Head of caudate nucleus (tissue), 42 donors: ENCODE data around the gene PROCA1.

Experiments used
- DNase-seq, 42 donors: peaks; one replicate each; pipeline versions ENCODE4 v3.0.0 to v3.0.0-alpha.2; 2020 to 2021; ENCODE audit warnings: mixed read lengths in 7 of 42
- intact Hi-C: fragments of 100-400 bp; cut with DNase I; formaldehyde crosslinking; loops from one replicate; pipeline ENCODE4 v1.15.0; 2022

The PROCA1 gene

GRCh38 chr17:28717578-28718332, 6.1 kb upstream of the PROCA1 start, which contains the start of gene RAB34:
Gene RAB34, minus strand, starts transcription at chr17:28717868. Its CDS starts 602 bp downstream, at chr17:28717266.
- intact Hi-C loops = loop anchor here (10.0 kb wide), 1 partner anchor 73 kb away; the partner anchor contains the start of gene BLTP2
- peak in 27 of 42 donors; percentile 11 to 70 (median 42) for DNase-seq

DNA sequence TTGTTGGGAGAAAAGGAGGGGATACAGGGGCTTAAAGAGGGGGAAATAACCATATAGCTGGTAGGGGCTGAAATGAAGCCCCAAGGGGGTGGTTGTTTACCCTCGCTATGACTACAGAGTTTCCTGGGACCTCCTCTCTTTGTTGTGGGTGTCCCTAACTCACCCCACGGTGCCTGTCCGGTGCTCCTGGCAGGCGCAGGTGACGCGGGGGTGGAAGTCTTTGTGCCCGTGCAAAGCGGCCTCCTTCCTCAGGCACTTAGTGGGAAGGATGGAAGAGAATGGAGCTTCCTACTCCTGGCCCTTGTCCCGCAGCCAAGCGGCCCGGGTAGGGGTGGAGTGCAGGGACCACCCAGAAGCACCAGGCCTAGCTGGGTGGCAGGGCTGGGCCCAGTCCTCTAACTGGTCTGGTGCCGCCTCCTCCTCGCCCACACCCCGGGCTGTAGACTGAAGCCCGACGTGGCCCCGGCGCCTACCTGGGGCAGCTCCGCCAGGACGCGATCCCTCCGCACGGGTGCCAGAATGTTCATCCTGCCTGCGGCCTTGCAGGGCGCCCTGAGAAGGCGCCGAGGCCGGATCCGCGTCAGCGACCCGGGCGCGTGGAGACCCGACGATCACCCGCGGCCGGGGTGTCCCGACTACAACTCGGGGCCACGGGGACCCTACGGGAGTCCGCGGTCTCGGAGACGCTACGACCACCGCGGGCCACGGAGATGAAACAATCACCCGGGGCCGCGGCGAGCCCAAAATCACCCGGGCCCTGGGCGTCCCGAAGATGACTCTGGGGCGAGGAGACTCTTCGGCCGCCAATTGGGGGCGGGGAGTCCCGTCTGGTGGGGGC, 5.3 kb upstream of the PROCA1 start:
- DNase-seq = peak in 2 of 42 donors; percentile 10 to 18

GRCh38 chr17:28715217-28715616, 3.5 kb upstream of the PROCA1 start:
- DNase-seq = no peak
- intact Hi-C loops = loop anchor here (10.0 kb wide), 1 partner anchor 70 kb away; the partner anchor contains the start of gene BLTP2

More for the DNA sequence above, 5.3 kb upstream of the PROCA1 start:
- intact Hi-C loops = loop anchor here (10.0 kb wide), 1 partner anchor 72 kb away; the partner anchor contains the start of gene BLTP2

GRCh38 chr17:28714281-28714680, 2.6 kb upstream of the PROCA1 start:
- no peak for DNase-seq
- intact Hi-C loops = loop anchor here (10.0 kb wide), 1 partner anchor 69 kb away; the partner anchor contains the start of gene BLTP2

DNA sequence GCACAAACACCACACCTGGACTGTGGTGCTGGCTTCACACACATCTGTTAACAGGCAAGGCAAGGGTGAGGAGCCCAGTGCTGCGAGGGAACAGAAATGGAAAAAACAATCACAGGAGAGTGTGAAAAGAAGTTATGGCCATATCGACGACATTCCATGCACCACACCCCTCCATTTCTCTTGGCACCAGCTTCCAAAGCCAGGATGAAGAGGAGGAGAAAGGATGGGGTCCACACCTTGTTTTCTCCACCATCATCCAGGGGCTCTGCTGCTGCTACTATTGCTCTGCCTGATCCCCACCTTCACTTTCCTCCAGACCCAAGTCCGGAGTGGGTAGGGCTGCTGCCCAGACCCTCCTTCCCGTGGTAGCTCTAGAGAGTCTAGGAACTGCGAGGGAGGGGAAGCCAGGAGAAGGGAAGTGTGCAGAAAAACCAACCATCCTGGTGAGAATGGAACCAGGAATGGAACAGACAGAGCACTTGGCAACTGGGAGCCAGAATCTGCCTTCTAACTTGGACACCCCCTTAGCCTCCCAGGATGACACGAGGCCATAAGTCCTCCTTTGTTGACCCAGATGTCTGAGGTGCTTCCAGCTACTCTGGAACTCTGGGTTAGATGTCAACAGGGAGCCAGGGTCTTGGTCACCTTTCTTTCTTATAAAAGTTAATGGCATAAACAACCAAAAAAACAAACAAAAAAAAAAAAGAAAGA, 1.2 kb upstream of the PROCA1 start:
- no peak for DNase-seq
- intact Hi-C loops = loop anchor here (10.0 kb wide), 1 partner anchor 68 kb away; the partner anchor contains the start of gene BLTP2

GRCh38 chr17:28712032-28712704, 480 bp upstream of the PROCA1 start:
- intact Hi-C loops = loop anchor here (10.0 kb wide), 1 partner anchor 67 kb away; the partner anchor contains the start of gene BLTP2

DNA sequence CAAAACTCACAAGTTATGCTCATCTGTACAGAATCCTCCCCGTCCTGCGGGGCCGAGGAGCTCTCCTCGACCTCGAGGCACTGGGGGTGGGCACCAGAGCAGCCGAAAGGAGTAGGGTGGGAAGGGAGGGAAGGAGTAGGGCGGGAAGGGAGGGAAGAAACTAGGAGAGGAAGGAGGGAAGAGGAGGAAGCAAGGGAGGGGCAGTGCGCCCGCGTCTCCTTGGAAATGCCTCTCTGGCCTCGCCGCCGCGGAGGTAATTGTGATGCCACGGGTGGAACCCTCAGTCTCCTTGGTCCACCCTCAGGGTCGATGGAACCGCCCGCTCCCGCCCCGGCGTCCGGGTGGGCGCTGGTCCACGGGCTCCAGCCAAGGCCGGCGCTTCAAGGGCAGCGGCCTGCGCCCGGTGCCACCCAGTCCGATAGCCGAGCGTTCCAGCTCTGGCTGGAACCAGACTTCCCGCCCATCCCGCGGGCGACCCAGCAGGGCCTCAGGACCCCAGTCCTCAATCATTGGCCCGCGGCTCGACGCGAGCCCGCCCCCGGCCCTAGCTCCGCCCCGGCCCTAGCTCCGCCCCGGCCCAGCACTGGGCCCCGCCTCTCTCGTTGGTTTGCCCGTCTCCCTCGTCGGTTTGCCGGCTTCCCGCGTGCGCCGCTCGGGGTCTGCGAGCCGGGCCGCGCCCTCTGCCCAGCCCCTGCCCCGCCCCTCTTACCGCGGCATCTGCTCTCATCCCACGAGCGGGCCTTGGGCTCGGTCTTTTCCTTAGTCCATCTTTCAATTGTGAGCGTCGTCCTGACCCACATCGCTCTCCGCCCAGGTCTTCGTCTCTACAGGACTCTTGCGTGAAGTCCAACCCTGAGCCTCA, 596 bp downstream of the PROCA1 start:
- DNase-seq = peak; percentile 71 to 95 (median 89)

More at GRCh38 chr17:28712032-28712704, 480 bp upstream of the PROCA1 start:
- DNase-seq = peak in 6 of 42 donors; percentile 17 to 60 (median 29)

GRCh38 chr17:28707339-28707720, 4.4 kb downstream of the PROCA1 start:
- intact Hi-C loops = no loop called here
- DNase-seq = no peak

More for the DNA sequence above, 596 bp downstream of the PROCA1 start:
- intact Hi-C loops = loop anchor here (10.0 kb wide), 1 partner anchor 66 kb away; the partner anchor contains the start of gene BLTP2

DNA sequence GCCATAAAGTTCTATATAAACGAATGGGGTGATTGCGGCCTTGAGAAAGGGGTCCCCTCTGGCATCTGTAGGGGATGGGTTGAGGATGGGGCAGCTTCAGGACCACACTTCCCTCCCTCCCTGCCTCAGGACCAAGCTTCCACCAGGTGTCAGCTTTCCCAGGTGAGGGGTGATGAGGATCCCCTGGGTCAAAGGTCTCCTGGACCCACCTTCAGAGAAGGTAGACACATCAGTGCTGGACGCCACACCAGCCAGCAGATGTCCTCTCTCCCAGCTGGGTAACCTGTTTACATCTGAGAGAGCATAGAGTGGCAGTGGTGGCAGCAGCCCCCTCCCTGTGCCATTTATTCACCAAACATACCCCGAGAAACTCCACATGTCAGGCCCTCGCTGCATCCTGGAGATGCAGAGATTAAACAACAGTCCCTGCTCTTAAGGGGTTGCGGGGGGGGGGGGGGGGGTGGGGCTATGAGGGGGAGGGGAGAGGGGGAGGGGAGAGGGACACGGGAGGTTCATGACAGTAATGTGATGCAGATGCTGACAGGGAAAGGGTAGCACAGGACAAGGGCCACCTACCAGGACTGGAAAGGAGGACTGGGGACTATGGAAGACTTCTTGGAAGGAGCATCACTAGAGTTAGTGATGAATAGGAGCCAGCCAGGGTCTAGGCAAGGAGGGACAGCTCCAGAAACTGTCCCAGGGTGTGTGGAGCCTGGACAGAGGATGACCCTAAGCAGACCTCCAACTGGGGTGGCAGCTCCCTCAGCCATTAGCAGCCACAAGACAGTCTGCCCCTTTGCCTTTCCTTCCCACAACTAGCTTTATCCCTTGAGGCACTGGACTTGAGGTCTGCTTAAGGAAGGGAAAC, 5.0 kb downstream of the PROCA1 start:
- intact Hi-C loops = no loop called here
- no peak for DNase-seq

DNA sequence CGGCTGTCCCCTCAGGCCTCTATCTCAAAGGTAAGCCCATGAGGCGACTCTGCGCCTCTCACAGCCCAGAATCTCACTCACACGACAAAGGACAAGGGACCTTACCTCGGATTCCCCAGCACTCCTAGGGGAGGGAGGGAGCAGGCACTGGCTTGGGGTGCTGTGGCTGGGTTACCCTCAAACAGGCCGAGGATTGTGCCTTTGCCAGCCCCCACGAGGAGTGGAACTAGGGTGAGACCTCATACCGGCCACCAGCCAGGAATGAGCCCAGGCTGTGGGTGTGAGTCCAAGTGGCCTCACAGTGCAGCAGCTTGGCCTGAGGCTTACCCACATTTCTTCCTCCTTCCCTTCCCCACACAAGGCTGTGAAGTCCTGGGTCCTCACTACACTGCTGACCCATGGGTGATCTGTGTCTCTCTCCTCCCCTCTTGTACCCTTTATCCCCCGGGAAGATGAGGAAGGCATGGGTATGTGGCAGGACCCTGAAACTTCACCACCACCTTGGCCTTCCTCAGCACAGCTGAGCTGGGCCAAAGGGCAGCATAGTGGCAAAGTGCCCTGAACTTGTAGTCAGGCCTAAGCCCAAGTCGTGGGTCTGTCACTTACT, 5.9 kb downstream of the PROCA1 start:
- intact Hi-C loops = no loop called here
- no peak for DNase-seq

GRCh38 chr17:28705074-28705659, 6.5 kb downstream of the PROCA1 start:
- intact Hi-C loops = no loop called here
- DNase-seq = no peak

DNA sequence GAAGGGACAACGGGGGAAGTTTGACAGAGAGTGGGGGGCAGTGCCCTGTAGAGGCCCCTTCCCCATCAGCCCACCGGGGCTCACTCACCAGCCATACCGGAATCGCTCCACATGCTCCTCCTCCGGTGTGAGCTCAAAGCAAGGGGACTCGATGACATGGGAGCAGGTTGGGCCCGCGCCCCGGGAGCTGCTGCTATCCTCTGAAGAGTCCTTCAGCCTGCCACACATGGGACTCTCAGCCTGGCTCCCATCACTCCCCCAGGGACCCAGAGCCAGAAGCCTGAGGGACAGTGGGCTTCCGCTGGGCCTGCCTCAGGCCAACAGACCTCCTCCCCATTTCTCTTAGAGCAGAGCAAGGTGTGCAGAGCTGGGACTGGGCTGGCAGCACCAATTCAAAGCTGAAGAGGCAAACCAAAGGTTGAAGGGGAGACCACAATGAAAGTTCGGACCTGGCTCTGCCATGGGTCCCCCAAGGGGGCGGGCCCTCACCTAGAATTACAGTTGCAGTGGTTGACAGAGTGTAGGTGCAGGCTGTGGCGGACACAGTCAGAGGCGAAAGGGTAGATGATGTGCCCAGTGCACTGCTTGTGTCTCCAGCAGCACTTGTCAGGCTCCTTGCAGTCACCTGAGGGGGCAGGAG, 7.3 kb downstream of the PROCA1 start:
- no peak for DNase-seq
- intact Hi-C loops = no loop called here

DNA sequence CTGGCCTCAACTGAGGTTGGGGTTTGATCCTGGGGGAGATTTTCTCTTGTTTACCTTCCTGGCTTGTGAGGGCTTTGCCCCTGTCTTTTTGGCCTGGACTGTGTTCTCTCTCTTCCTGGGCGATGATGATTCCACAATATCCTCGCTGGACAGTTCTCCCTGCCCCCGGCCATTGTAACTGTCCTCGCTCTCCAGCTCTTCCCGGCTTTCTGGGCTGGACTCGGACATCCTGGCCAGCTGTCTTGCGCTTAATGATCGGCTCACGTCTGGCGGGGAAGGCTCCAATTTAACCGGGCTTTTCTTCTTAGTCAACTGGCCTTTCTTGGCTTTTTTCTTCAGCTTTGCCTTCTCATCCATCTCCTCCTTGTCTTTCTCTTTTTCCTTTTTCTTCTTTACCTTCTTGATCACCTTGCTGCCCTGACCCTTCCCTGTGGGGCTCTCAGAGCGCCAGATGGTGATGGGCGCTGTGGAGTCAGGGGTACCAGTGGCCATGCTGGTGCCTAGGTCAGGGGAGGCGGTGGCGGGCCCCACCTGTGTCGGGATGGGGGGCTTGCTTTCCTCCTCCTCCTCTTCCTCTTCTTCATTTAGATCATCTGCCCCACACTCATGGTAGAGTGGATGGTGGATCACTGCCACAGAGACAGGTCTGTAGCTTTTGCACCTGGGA, 8.0 kb downstream of the PROCA1 start:
- no peak for DNase-seq
- intact Hi-C loops = no loop called here

GRCh38 chr17:28702752-28703150, 8.9 kb downstream of the PROCA1 start:
- intact Hi-C loops = no loop called here
- DNase-seq = peak in 7 of 42 donors; percentile 15 to 71 (median 43)
